ENCODE results near the gene EFHD1.

Gene EFHD1

DNA sequence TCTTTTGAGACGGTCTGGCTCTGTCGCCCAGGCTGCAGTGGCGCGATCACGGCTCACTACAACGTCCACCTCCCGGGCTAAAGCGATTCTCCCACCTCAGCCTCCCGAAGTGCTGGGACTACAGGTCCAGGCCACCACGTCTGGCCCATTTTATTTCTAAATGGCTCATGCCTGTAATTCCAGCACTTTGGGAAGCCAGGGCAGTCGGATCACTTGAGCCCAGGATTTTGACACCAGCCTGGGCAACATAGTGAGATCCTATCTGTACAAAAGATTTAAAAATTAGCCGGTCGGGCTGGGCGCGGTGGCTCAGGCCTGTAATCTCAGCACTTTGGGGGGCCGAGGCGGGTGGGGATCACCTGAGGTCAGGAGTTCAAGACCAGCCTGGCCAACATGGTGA, 26.4 kb upstream of the EFHD1 start:
- no peaks in the 10 kb centered on the region for H3K36me3 Mint-ChIP-seq (ENCODE audit: low read depth)
- H3K4me1 Mint-ChIP-seq (ENCODE audit: low read depth) = peaks cover 9% of the 10 kb centered on the region
- H3K4me3 Mint-ChIP-seq = no peak overlapping the region
- no peaks in the 10 kb centered on the region for H3K9me3 Mint-ChIP-seq
- peaks cover 10% of the 10 kb centered on the region for H3K27me3 Mint-ChIP-seq
- H3K27ac Mint-ChIP-seq = no peak overlapping the region

DNA sequence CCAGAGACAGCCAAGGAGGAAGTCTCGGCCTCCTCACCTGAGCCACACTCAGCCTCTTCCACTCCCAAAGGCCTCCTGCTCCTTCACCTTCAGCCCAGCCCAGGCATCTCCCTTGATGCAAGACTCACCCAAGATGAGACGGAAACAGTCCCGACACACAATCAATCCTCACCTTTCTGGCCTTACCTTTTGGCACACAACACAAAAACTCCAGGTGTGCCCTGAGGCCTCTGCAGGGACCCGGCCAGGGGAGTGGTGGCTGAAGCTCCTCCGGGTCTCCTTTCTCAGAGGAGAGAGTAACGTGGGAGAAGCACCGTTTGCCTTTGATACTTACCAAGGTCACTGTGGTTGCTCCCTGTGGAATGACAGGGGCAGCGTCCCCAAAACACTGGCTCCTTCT, 23.8 kb upstream of the EFHD1 start:
- Mint-ChIP-seq H3K9me3 (no peaks in the 10 kb centered on the region), H3K36me3 (ENCODE audit: low read depth) (no peaks in the 10 kb centered on the region), H3K4me3 (no peak overlapping the region), H3K4me1 (ENCODE audit: low read depth) (peaks cover 9% of the 10 kb centered on the region), H3K27ac (no peak overlapping the region), H3K27me3 (no peaks in the 10 kb centered on the region)

DNA sequence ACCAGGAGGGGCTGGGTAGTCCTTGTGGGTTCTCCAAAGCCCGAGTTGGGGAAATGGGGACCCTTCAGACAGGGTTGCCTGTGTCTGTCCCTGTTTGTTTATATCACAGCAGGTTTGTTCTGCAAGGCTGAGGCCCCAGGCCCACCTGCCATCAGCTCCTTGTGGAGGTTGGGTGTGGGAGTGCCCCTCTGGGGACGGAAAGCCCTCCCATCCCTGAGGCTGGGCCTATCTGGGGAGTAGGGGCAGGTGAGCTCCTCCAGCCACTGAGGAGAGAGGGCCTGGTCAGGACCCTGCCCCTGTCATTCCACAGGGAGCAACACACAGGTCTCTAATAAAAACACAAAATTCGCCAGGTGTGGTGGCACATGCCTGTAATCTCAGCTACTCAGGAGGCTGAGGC, 23.3 kb upstream of the EFHD1 start:
- no peaks in the 10 kb centered on the region for H3K27me3 Mint-ChIP-seq
- no peaks in the 10 kb centered on the region for H3K9me3 Mint-ChIP-seq
- no peak overlapping the region for H3K4me3 Mint-ChIP-seq
- no peaks in the 10 kb centered on the region for H3K36me3 Mint-ChIP-seq (ENCODE audit: low read depth)
- no peak overlapping the region for H3K27ac Mint-ChIP-seq
- peaks cover 9% of the 10 kb centered on the region for H3K4me1 Mint-ChIP-seq (ENCODE audit: low read depth)

DNA sequence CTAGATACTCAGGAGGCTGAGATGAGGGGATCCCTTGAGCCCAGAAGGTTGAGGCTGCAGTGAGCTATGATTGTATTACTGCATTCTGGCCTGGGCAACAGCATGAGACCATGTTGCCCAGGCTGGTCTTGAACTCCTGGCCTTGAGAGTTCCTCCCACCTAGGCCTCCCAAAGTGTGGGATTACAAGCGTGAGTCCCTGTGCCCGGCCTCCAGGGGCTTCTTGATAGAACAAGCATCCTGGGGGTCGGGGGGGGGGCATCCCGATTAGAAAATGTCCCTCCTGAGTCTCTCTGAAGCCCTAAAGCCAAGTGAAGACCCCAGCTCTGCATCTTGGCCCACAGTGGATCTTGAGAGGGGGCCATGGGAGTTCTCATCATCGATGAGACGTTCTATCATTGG, 22.3 kb upstream of the EFHD1 start:
- peaks cover 4% of the 10 kb centered on the region for H3K4me1 Mint-ChIP-seq (ENCODE audit: low read depth)
- no peaks in the 10 kb centered on the region for H3K9me3 Mint-ChIP-seq
- no peaks in the 10 kb centered on the region for H3K36me3 Mint-ChIP-seq (ENCODE audit: low read depth)
- H3K27me3 Mint-ChIP-seq = no peaks in the 10 kb centered on the region
- H3K4me3 Mint-ChIP-seq = no peak overlapping the region
- H3K27ac Mint-ChIP-seq = no peak overlapping the region

DNA sequence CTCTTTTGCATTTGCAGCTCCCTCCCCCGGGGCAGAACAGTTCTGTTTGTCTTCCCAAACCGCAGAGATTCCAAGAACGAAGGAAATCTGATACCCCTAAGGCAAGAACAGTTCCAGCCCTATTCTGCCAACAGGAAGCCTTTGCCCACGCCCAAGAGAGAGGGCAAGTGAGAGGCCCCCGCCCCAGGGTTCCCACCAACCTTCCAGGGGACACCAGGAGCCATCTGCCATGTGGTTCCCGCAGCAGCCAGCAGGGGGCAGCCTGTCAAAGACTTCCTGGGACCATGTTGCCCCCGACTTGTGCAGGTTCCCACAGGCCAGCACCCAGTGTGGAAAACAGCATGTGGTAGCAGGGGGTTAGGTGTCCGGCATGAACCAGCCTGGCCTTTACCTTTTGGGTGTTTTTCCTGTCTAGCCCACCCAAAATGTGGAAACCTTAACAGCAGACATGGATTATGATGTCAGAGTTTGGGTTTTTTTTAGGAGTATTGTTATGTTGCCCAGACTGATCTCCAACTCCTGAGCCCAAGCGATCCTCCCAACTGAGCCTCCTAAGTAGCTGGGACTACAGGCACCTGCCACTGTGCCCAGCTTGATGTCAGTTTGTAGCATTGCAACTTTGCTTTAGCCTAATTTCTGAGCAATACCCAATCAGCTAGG, 21.7 kb upstream of the EFHD1 start:
- H3K27ac Mint-ChIP-seq = no peak overlapping the region
- no peaks in the 10 kb centered on the region for H3K4me1 Mint-ChIP-seq (ENCODE audit: low read depth)
- no peak overlapping the region for H3K4me3 Mint-ChIP-seq
- H3K27me3 Mint-ChIP-seq = no peaks in the 10 kb centered on the region
- no peaks in the 10 kb centered on the region for H3K36me3 Mint-ChIP-seq (ENCODE audit: low read depth)
- no peaks in the 10 kb centered on the region for H3K9me3 Mint-ChIP-seq

DNA sequence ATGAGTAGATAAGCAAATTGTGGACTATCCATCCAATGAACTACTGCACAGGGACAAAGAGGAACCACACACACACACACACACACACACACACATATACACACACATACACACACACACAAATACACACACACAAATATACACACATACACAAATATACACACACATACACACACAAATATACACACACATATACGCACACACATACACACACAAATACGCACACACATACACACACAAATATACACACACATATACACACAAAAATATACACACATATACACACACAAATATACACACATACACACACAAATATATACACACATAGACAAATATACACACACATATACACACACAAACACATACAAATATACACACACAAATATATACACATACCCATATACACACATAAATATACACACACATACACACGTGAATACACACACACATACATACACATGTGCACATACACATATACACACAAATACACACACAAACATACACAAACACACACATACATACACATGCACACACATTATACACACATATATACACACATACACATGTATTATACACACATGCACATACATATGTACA, 19.8 kb upstream of the EFHD1 start:
- Mint-ChIP-seq H3K36me3 (ENCODE audit: low read depth) (no peaks in the 10 kb centered on the region), H3K4me1 (ENCODE audit: low read depth) (no peaks in the 10 kb centered on the region), H3K27ac (no peak overlapping the region), H3K4me3 (no peak overlapping the region), H3K9me3 (no peaks in the 10 kb centered on the region), H3K27me3 (no peaks in the 10 kb centered on the region)

DNA sequence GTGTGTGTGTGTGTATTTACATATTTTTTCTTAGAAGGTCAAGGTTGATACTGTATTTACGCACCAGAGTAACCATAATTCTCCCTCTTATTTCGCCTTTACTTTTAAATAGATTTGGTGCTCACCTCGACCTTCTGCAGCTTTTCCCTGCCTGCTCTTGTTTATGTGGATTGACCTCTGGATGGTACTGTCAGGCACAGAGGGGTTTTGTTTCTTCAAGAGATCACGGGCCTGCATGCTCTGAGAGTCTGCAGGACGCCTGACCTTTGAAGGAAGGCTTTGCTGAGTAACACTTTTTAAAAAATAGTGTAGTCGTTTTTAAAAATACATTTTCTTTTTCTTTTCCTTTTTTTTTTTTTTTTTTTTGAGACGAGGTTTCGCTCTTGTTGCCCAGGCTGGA, 18.1 kb upstream of the EFHD1 start:
- no peaks in the 10 kb centered on the region for H3K4me1 Mint-ChIP-seq (ENCODE audit: low read depth)
- H3K27ac Mint-ChIP-seq = no peak overlapping the region
- H3K9me3 Mint-ChIP-seq = no peaks in the 10 kb centered on the region
- no peaks in the 10 kb centered on the region for H3K27me3 Mint-ChIP-seq
- no peaks in the 10 kb centered on the region for H3K36me3 Mint-ChIP-seq (ENCODE audit: low read depth)
- H3K4me3 Mint-ChIP-seq = no peak overlapping the region

DNA sequence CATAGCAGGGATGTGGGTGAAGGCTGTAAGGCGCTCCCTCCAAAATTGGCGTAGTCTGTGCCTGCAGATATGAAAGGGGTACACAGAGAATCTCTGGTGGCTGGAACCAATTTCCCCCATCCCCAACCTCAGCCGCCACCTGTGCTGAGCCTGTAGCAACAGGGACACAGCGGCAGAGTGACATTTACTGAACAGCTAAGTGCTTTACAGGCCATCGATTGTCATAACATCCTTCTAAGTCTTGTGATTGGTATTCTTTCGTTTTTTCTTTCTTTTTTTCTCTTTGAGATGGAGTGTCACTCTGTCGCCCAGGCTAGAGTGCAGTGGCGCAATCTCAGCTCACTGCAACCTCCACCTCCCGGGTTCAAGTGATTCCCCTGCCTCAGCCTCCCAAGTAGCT, 12.2 kb upstream of the EFHD1 start:
- no peak overlapping the region for H3K27ac Mint-ChIP-seq
- no peaks in the 10 kb centered on the region for H3K9me3 Mint-ChIP-seq
- H3K36me3 Mint-ChIP-seq (ENCODE audit: low read depth) = no peaks in the 10 kb centered on the region
- no peak overlapping the region for H3K4me3 Mint-ChIP-seq
- H3K27me3 Mint-ChIP-seq = peaks cover 4% of the 10 kb centered on the region
- no peaks in the 10 kb centered on the region for H3K4me1 Mint-ChIP-seq (ENCODE audit: low read depth)

DNA sequence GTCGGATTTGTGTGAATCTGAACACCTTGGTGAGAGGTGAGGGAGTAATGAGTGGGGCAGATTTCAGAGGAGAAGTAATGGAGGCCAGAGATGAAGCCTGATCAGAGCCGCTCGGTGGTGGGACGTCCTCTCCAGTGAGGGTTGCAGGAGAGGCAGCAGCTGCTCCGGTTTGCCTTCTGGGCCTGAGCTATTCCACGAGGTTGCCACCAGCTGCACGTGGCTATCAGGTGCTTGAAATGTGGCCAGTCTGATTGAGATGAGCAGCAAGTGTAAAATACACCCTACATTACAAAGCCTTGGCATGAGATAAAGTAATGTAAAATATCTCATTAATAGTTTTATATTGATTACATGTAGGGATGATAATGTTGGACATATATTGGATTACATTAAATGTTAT, 10.8 kb upstream of the EFHD1 start:
- Mint-ChIP-seq H3K4me1 (ENCODE audit: low read depth) (no peaks in the 10 kb centered on the region), H3K9me3 (no peaks in the 10 kb centered on the region), H3K27ac (no peak overlapping the region), H3K27me3 (peaks cover 8% of the 10 kb centered on the region), H3K36me3 (ENCODE audit: low read depth) (no peaks in the 10 kb centered on the region), H3K4me3 (no peak overlapping the region)

DNA sequence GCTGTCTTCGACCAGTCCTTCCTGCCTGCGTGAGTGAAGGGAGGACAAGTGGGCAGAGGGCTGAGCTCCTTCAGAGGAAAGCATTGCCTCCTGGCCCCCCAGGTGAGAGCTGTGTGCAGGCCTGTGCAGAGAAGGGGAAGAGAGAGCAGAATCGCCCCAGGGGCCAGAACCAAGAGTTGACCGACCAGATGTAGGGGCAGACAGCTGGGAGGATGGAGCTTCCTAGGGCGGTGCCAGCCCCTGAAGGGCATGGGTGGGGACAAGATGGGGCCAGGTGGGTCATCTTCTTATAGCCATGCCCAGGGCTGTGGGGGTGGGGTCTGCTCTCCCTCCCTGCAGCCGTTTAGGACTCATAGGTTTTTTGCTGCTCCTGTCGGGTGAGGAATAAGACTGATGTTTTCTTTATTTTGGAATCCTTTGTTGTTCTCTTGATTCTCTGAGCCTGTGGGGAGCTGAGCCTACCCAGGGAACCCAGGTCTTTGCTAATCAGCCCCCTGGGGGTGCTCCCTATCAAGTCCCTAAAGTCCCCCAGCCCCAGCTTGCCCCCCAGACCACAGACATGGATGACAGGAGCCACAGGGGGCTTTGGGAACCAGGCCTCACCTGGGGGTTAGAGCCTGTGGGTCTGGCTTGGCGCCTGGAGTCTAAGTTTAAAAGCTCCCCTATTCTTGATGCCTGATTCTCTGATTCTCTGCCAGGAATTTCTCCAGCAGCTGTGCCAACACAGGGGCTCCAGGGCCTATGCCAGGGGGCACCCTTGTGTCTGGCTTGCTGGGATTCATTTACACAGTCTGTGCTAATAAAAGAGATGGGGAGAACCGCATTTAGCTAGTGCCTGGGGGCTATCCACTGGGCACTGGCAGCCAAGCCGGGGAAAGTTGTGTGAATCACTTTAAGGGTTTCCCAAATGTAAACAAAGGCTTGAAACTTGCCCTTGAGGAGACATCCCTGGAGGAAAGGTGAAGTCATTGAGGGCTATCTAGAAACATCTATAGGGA, 9.3 kb upstream of the EFHD1 start:
- H3K36me3 Mint-ChIP-seq (ENCODE audit: low read depth) = no peaks in the 10 kb centered on the region
- H3K9me3 Mint-ChIP-seq = no peaks in the 10 kb centered on the region
- no peaks in the 10 kb centered on the region for H3K4me1 Mint-ChIP-seq (ENCODE audit: low read depth)
- peaks cover 8% of the 10 kb centered on the region for H3K27me3 Mint-ChIP-seq
- no peak overlapping the region for H3K4me3 Mint-ChIP-seq
- H3K27ac Mint-ChIP-seq = no peak overlapping the region

DNA sequence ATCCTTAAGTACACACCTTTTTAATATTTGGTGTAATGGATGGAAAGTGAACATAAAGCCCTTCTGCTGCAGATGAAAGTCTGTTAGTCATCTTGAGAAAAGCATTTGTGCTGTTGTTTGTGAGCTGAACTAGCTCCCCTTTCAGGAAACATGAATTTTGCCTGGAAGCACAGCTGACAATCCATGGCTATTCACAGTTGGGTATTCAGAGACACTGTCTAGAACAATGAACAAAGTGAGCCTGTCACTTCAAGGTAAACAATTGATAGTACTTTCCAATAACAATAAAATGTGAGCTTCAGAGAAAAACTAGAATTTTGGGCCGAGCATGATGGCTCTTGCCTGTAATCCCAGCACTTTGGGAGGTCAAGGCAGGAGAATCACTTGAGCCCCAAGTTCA, 6.8 kb upstream of the EFHD1 start:
- Mint-ChIP-seq H3K36me3 (ENCODE audit: low read depth) (no peaks in the 10 kb centered on the region), H3K27ac (no peak overlapping the region), H3K4me3 (no peak overlapping the region), H3K9me3 (no peaks in the 10 kb centered on the region), H3K4me1 (ENCODE audit: low read depth) (no peaks in the 10 kb centered on the region), H3K27me3 (peaks cover 13% of the 10 kb centered on the region)

DNA sequence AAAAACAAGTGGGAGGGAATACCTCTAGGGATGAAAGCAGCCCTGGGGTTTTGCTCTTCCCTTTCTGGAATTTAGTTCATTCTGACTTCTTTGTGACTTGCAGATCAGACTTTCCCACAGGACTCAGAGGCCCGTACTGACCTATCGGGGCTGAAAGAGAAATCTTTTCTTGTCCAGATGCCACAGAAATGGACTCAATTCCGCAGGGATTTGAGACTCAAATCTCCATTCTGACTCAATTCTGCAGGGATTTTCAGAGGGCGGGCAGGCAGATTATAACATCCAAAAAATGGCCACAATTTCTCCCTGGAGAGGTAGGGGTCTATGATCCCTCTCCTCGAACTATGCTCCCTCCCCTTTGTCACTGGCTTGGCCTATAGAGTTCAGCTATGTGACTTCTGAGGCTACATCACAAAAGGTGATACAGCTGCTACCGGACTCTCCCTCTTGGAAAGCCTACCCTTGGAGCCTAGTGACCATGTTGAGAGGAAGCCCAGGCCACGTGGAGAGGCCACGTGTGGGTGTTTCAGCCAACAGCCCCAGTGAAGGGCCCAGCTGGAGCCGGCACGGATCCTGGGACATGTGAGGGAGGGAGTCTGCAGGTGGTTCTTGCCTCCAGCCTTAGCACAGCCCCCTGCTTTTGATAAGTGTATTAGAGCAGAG, 4.8 kb upstream of the EFHD1 start:
- H3K27me3 Mint-ChIP-seq = peaks cover 23% of the 10 kb centered on the region
- H3K4me1 Mint-ChIP-seq (ENCODE audit: low read depth) = peaks cover 6% of the 10 kb centered on the region
- H3K27ac Mint-ChIP-seq = no peak overlapping the region
- no peaks in the 10 kb centered on the region for H3K9me3 Mint-ChIP-seq
- no peaks in the 10 kb centered on the region for H3K36me3 Mint-ChIP-seq (ENCODE audit: low read depth)
- no peak overlapping the region for H3K4me3 Mint-ChIP-seq

DNA sequence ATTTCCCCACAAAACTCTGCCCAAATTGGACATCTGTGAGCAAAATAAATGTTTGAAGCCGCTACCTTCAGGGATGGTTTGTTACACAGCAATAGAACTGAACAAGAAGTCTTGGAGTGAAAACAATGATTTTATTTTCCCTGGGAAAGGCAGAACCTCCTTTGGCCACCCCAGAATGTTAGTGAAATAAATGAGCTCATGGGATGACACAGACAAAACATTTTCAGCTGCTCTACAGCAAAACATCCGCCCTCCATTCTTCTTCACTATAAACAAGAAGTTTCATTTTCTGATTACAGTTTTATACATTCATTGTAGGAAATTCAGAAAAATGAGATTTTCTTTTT, 4.3 kb upstream of the EFHD1 start:
- no peaks in the 10 kb centered on the region for H3K9me3 Mint-ChIP-seq
- no peak overlapping the region for H3K4me3 Mint-ChIP-seq
- no peaks in the 10 kb centered on the region for H3K36me3 Mint-ChIP-seq (ENCODE audit: low read depth)
- H3K4me1 Mint-ChIP-seq (ENCODE audit: low read depth) = peaks cover 6% of the 10 kb centered on the region
- no peak overlapping the region for H3K27ac Mint-ChIP-seq
- peaks cover 24% of the 10 kb centered on the region for H3K27me3 Mint-ChIP-seq

DNA sequence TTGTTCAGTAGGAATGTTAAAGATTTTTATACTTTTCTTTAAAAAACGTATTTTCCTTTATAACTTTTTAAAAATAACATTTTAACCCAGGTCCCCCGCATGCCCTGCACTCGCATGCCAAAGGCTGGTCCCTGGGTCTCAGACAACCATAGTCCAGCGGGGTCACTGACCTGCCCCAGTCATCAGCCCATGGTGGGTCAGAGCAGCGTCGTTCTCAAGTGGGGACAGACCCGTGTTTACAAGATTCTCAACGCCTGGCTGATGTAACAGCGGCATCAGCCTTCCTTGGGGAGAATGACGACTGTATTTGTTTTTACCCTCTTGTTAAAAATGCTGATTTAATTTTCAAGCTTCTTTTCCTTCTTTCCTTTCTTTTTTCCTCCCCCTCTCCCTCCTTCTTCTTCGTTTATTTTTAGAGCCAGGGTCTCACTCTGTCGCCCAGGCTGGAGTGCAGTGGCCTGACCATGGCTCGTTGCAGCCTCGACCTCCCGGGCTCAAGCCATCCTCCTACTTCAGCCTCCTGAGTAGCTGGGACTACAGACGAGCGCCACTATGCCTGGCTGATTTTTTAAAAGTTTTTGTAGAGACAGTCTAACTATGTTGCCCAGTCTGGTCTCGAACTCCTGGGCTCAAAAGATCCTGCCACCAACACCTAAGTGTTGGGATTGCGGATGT, 1.0 kb upstream of the EFHD1 start:
- Mint-ChIP-seq H3K36me3 (ENCODE audit: low read depth) (no peaks in the 10 kb centered on the region), H3K9me3 (no peaks in the 10 kb centered on the region), H3K4me3 (peak overlapping the region; percentile 47), H3K4me1 (ENCODE audit: low read depth) (peaks cover 6% of the 10 kb centered on the region), H3K27ac (no peak overlapping the region), H3K27me3 (peaks cover 45% of the 10 kb centered on the region)

All from stimulated activated naive CD8-positive, alpha-beta T cell treated with anti-CD3 and anti-CD28 coated beads, Interleukin-15, Interleukin-2, amounts not matched to agents 100 ng/mL and 50 ng/mL, for 24 hours (primary cell).